Muscle layer of duodenum (tissue), 2 donors: Measurements from ENCODE around the gene ZHX3.

ENCODE experiments used
- H3K27ac ChIP-seq: one replicate; pipeline ENCODE4 v1.7.0; 2013; ENCODE audit warnings: mild to moderate bottlenecking, low read length
- H3K27me3 ChIP-seq: one replicate; pipeline ENCODE4 v1.7.0; 2013; ENCODE audit warnings: low read depth, mild to moderate bottlenecking, control low read depth, low read length
- H3K36me3 ChIP-seq, 2 donors: one replicate each; pipeline ENCODE4 v1.7.0; 2013; ENCODE audit warnings: low read length in 2 of 2, control low read depth in 1 of 2, mild to moderate bottlenecking in 1 of 2; ENCODE audit not compliant: insufficient read depth in 2 of 2, control insufficient read depth in 1 of 2
- H3K4me1 ChIP-seq, 2 donors: one replicate each; pipeline ENCODE4 v1.7.0; 2013; ENCODE audit warnings: low read length in 2 of 2, mild to moderate bottlenecking in 2 of 2, control low read depth in 1 of 2, moderate library complexity in 1 of 2; ENCODE audit not compliant: insufficient read depth in 2 of 2, control insufficient read depth in 1 of 2
- H3K4me3 ChIP-seq, 2 donors: one replicate each; pipeline ENCODE4 v1.7.0; 2013; ENCODE audit warnings: low read length in 2 of 2, low read depth in 1 of 2, mild to moderate bottlenecking in 1 of 2
- H3K9me3 ChIP-seq, 2 donors: one replicate each; pipeline ENCODE4 v1.7.0; 2013; ENCODE audit warnings: low read length in 2 of 2, control low read depth in 1 of 2, mild to moderate bottlenecking in 1 of 2; ENCODE audit not compliant: control insufficient read depth in 1 of 2
- donor health status: healthy.

Gene ZHX3, protein sequence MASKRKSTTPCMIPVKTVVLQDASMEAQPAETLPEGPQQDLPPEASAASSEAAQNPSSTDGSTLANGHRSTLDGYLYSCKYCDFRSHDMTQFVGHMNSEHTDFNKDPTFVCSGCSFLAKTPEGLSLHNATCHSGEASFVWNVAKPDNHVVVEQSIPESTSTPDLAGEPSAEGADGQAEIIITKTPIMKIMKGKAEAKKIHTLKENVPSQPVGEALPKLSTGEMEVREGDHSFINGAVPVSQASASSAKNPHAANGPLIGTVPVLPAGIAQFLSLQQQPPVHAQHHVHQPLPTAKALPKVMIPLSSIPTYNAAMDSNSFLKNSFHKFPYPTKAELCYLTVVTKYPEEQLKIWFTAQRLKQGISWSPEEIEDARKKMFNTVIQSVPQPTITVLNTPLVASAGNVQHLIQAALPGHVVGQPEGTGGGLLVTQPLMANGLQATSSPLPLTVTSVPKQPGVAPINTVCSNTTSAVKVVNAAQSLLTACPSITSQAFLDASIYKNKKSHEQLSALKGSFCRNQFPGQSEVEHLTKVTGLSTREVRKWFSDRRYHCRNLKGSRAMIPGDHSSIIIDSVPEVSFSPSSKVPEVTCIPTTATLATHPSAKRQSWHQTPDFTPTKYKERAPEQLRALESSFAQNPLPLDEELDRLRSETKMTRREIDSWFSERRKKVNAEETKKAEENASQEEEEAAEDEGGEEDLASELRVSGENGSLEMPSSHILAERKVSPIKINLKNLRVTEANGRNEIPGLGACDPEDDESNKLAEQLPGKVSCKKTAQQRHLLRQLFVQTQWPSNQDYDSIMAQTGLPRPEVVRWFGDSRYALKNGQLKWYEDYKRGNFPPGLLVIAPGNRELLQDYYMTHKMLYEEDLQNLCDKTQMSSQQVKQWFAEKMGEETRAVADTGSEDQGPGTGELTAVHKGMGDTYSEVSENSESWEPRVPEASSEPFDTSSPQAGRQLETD

GRCh38 chr20:41317546-41318270 lies at the start of gene ZHX3:
TSS of gene ZHX3 (minus strand) at chr20:41317731. CDS start at chr20:41204916, 112,815 bp downstream.
- Histone ChIP-seq H3K36me3 (peaks cover 0 to 11% of the 10 kb centered on the region in 2 donors), H3K9me3 (no peaks in the 10 kb centered on the region), H3K4me1 (no peaks in the 10 kb centered on the region), H3K27me3 (no peaks in the 10 kb centered on the region), H3K27ac (peak within 1 kb of the TSS; percentile 90), H3K4me3 (peak within 1 kb of the TSS; percentile 74 to 80)

DNA sequence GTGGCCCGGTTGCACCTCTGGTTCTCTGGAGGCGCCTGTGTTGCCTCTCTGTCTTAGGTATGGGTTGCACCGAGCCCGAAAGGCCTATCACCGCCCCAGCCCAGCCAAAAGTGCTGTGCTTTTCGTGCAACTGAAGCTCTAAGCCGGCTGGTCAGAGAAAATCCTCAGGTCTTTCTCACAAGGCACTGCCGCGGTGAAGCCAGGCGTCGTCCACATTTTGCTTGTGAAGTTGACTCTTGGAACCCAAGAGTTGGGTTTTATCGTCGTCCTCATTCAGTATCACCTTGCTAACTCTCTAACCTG lies 49.8 kb upstream of the ZHX3 start:
- no peak overlapping the region for H3K27ac ChIP-seq
- H3K27me3 ChIP-seq: peaks cover 14% of the 10 kb centered on the region
- peaks cover 0 to 13% of the 10 kb centered on the region in 2 donors for H3K4me1 ChIP-seq
- H3K36me3 ChIP-seq: no peaks in the 10 kb centered on the region
- H3K4me3 ChIP-seq: no peak overlapping the region
- no peaks in the 10 kb centered on the region for H3K9me3 ChIP-seq

DNA sequence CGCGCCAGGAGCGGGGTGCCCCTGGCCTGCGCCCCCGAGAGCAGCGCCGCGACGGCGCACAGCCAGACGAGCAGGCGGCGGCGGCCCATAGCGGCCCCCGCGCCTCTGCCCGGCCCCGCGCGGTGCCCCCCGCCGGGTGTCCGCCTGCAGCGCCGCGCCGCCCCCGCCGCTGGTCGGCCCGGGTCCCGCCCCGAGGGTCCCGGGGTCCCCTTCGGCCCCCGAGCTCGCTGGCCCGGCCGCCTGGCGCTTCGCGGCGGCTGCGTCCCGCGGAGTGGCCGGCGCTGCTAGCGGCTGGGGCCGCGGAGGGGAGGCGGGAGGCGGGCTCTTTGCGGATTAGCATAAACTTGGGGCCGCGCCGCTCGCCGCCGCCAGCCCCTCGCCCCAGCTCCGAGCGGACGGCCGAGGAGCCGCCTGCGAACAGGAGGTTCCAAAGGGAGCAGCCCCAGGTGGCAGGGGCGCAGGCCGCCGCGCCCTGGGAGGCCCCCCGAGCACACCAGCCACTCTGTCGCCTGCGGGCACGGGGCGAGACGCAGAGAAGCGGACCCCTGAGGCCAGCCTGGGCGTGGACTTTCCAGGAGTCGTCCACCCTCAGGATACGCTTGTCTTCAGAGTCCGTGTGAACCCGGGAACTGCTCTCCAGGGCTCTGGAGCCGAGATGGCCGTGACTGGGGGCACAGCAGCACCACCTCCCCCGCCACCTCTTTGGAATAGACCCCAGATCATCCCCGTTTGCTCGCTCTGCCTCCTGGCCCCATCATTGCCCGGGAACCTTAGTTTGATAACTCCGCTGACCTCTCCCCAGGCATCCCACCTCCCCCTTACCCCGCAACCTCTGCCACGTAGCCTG lies 49.2 kb upstream of the ZHX3 start, which contains the start of gene EMILIN3:
EMILIN3 (minus strand) TSS at position 273 of the 847 bp plus-strand sequence; CDS start at position 89, 184 bp downstream.
- H3K36me3 ChIP-seq: no peaks in the 10 kb centered on the region
- peak within 1 kb of the TSS in 1 of 2 donors; percentile 60 for H3K4me3 ChIP-seq
- no peak within 1 kb of the TSS for H3K27ac ChIP-seq
- no peaks in the 10 kb centered on the region for H3K9me3 ChIP-seq
- peaks cover 14% of the 10 kb centered on the region for H3K27me3 ChIP-seq
- H3K4me1 ChIP-seq: peaks cover 0 to 13% of the 10 kb centered on the region in 2 donors

- no peak overlapping the region for H3K27ac ChIP-seq
- no peaks in the 10 kb centered on the region for H3K36me3 ChIP-seq
- H3K4me3 ChIP-seq: peak overlapping the region in 1 of 2 donors; percentile 59
- H3K27me3 ChIP-seq: peaks cover 14% of the 10 kb centered on the region
- no peaks in the 10 kb centered on the region for H3K9me3 ChIP-seq
- peaks cover 0 to 13% of the 10 kb centered on the region in 2 donors for H3K4me1 ChIP-seq
Measured at GRCh38 chr20:41365777-41366545, 48.4 kb upstream of the ZHX3 start.

GRCh38 chr20:41364967-41365765 lies 47.6 kb upstream of the ZHX3 start:
- Histone ChIP-seq H3K36me3 (no peaks in the 10 kb centered on the region), H3K4me3 (peak overlapping the region in 1 of 2 donors; percentile 59), H3K4me1 (peaks cover 0 to 13% of the 10 kb centered on the region in 2 donors), H3K27me3 (peaks cover 14% of the 10 kb centered on the region), H3K9me3 (no peaks in the 10 kb centered on the region), H3K27ac (no peak overlapping the region)

DNA sequence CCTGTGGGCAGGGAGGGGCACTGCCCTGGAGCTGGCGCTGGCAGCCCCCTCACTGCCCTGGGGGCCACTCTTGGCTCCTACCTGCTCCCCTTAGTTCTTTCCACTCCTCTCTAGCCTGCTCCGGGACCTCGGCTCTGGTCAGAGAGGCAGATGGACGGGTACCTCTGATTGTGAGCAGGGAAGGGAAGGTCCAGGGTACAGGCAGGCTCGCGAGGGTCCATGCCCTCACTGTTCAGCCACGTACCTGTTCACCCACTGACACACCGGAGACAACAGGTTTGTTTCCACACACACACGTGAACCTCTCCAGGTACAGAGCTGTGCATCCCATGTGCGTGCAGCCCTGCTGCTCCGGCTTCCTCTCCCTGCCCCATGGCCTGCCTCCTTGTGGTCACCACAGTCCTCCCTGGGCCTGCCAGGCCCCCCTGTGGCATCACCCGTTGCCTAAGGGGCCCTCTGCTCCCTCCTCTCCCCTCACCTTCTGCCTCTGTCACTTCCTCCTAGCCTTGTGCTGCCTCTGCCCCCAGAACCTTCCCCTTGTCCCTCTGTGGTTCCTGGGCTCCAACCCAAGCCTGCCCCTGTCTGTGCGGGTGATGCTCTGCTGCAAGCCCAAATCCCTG lies 46.8 kb upstream of the ZHX3 start:
- H3K9me3 ChIP-seq: no peaks in the 10 kb centered on the region
- no peak overlapping the region for H3K27ac ChIP-seq
- peaks cover 14% of the 10 kb centered on the region for H3K27me3 ChIP-seq
- H3K4me3 ChIP-seq: no peak overlapping the region
- no peaks in the 10 kb centered on the region for H3K36me3 ChIP-seq
- peaks cover 0 to 13% of the 10 kb centered on the region in 2 donors for H3K4me1 ChIP-seq

DNA sequence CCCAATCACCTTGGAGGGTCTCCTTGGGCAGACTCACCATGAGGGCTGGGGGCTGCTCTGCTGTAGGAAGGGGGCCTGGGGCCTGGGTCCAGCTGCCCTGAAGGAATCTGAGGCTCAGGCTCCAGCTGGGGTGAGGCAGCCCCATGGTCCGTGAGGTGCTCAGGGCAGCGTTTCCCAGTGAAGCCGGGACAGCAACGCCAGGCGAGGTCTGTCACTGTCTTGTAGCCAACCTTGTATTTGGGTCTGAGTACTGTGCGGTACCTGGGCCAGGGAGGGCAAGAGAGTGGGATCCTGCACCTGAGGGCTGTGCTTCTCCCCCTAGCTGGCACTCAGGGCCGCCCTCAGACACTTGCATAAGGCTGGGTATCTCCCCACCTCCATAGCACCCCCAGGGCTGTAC lies 46.1 kb upstream of the ZHX3 start:
- H3K4me1 ChIP-seq: peaks cover 0 to 13% of the 10 kb centered on the region in 2 donors
- H3K4me3 ChIP-seq: no peak overlapping the region
- H3K36me3 ChIP-seq: peaks cover 0 to 2% of the 10 kb centered on the region in 2 donors
- H3K27ac ChIP-seq: no peak overlapping the region
- H3K9me3 ChIP-seq: no peaks in the 10 kb centered on the region
- H3K27me3 ChIP-seq: peaks cover 14% of the 10 kb centered on the region

DNA sequence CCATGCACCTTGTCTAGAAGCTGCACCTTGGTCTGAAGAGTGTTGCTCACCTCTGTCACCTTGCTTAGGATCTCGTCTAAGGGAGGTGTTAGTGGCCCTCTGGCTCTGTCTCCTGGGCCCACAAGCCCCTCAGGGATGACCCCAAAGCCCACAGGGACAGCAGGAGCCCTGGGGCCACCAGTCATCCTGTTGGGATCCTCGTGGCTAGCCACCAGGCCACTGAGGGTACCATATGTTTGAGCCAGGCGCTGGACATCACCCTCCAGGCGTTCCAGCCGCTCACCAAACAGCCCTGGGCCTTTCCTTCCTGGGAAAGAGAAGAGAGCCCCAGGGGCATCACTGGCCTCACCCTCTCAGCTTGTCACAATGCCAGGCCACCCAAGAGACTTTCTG lies 45.2 kb upstream of the ZHX3 start:
- peaks cover 0 to 13% of the 10 kb centered on the region in 2 donors for H3K4me1 ChIP-seq
- no peak overlapping the region for H3K4me3 ChIP-seq
- no peak overlapping the region for H3K27ac ChIP-seq
- no peaks in the 10 kb centered on the region for H3K9me3 ChIP-seq
- peaks cover 0 to 11% of the 10 kb centered on the region in 2 donors for H3K36me3 ChIP-seq
- H3K27me3 ChIP-seq: peaks cover 14% of the 10 kb centered on the region
